HepG2 (cell line): ENCODE measurements around the gene NKAIN4. TPM values are rescaled to one million over a fixed set of nuclear protein-coding genes. Genes with fewer than 3 reads are reported as not detected.
A peak's percentile ranks its signal among the peaks of the same experiment; 100 is the strongest.

ENCODE experiments used
- ARID4A ChIP-seq: sonication (generic); formaldehyde crosslinking; IDR thresholded peaks from 2 replicates; pipeline ENCODE4 v1.5.0; 2020; ENCODE audit warnings: mild to moderate bottlenecking, missing genetic modification reagents, borderline replicate concordance
- EED ChIP-seq: sonication (generic); formaldehyde crosslinking; IDR thresholded peaks from 2 replicates; pipeline ENCODE4 v1.5.0; 2020; ENCODE audit warnings: mild to moderate bottlenecking, missing genetic modification reagents
- HNRNPK ChIP-seq: fragments of 200-400 bp; formaldehyde crosslinking; IDR thresholded peaks from 2 replicates; pipeline ENCODE4 v1.6.1; 2018; ENCODE audit warnings: low read length, low read depth, moderate library complexity, mild to moderate bottlenecking; ENCODE audit not compliant: poor library complexity, severe bottlenecking
- KDM5A ChIP-seq: fragments of 200-600 bp; sonication (generic); IDR thresholded peaks from 2 replicates; pipeline ENCODE4 v1.7.0; 2018; ENCODE audit warnings: antibody characterized with exemption, mild to moderate bottlenecking, low read length, borderline replicate concordance
- MBD4 ChIP-seq: IDR thresholded peaks from 2 replicates; pipeline ENCODE4 v1.6.1; 2012; ENCODE audit warnings: low read length, inconsistent platforms, borderline replicate concordance
- NR0B2 ChIP-seq: sonication (generic); formaldehyde crosslinking; IDR thresholded peaks from 2 replicates; pipeline ENCODE4 v1.4.0; 2020; ENCODE audit warnings: mild to moderate bottlenecking, missing genetic modification reagents
- PRDM10 ChIP-seq: sonication (generic); formaldehyde crosslinking; IDR thresholded peaks from 2 replicates; pipeline ENCODE4 v1.4.0; 2020; ENCODE audit warnings: low read depth, missing genetic modification reagents
- SMC3 ChIP-seq: IDR thresholded peaks from 2 replicates; pipeline ENCODE4 v1.6.1; 2011; ENCODE audit warnings: low read length, improper control_type of control experiment
- polyA plus RNA-seq, 8 experiments: library from polyadenylated mRNA; depleted of rRNA in 3 of 8; stranded (reverse) in 7 of 8; unstranded in 1 of 8; fragments of >200 nt; fragmentation: Illumina TruSeq in 4 of 8; extraction: Trizol in 4 of 8; gene quantifications; 2 replicates each; pipeline versions ENCODE4 v1.2.1 to v1.2.3, GENCODE V29; 2011 to 2016; ENCODE audit warnings: low read depth in 4 of 8, missing spikeins in 1 of 8, mixed read lengths in 1 of 8; ENCODE audit not compliant: insufficient read depth in 1 of 8
- total RNA-seq, 5 experiments: library from RNA; depleted of rRNA; stranded (reverse); fragments of >200 nt; fragmentation: Illumina TruSeq; extraction: Trizol; gene quantifications; 2 replicates each; pipeline ENCODE4 v1.2.3, GENCODE V29; 2016; ENCODE audit warnings: low read depth in 1 of 5

The NKAIN4 gene
- total and polyA plus RNA-seq, 2 of the 13 experiments (the other 11 are each of a cell fraction or from before 2014, with no cell fraction given): not detected

- TF ChIP-seq ARID4A (CRISPR knock-in tag): peak; percentile 38; the same call in 1 of the 2 replicates
- TF ChIP-seq HNRNPK: peak; percentile 72
- TF ChIP-seq KDM5A: peak; percentile 2; the same call in 1 of the 2 replicates
- TF ChIP-seq PRDM10 (CRISPR knock-in tag): 0 out of 2 replicates have a peak, but pooled peaks have one; percentile 34
- peak; percentile 23; the same call in 1 of the 2 replicates for TF ChIP-seq EED (CRISPR knock-in tag)
- peak; percentile 71; the same call in 1 of the 2 replicates for TF ChIP-seq NR0B2 (CRISPR knock-in tag)
- no peak for TF ChIP-seq MBD4
- no peak for TF ChIP-seq SMC3
- TF ChIP-seq, all 625 proteins: peak for 94
Measured at GRCh38 chr20:63273635-63274380, 19.5 kb upstream of the NKAIN4 start (continued).
